ENCODE results near the gene CEP112.

The CEP112 gene

GRCh38 chr17:65588181-65588808 lies 603.6 kb downstream of the CEP112 start:
- peak; percentile 3 for TF ChIP-seq CTCF (IDR thresholded peaks at IDR 0.05; ENCODE audit: low read depth, low read length)
- H3K4me3 ChIP-seq (ENCODE audit: low read depth, low read length) = no peak overlapping the region
- DNase-seq (ENCODE audit: low read depth, low spot score) = no peak
- in situ Hi-C loops (cut with HindIII; ENCODE audit: low sequenced_read_pairs) = no loop called here

GRCh38 chr17:65587534-65588180 lies 604.3 kb downstream of the CEP112 start:
- no peak for TF ChIP-seq CTCF (IDR thresholded peaks at IDR 0.05; ENCODE audit: low read depth, low read length)
- no peak overlapping the region for H3K4me3 ChIP-seq (ENCODE audit: low read depth, low read length)
- in situ Hi-C loops (cut with HindIII; ENCODE audit: low sequenced_read_pairs) = no loop called here
- DNase-seq (ENCODE audit: low read depth, low spot score) = no peak

GRCh38 chr17:65586899-65587298 lies 605.0 kb downstream of the CEP112 start:
- no peak for DNase-seq (ENCODE audit: low read depth, low spot score)
- TF ChIP-seq CTCF (IDR thresholded peaks at IDR 0.05; ENCODE audit: low read depth, low read length) = no peak
- H3K4me3 ChIP-seq (ENCODE audit: low read depth, low read length) = no peak overlapping the region
- in situ Hi-C loops (cut with HindIII; ENCODE audit: low sequenced_read_pairs) = no loop called here
